OCI-LY1 (cell line): ENCODE results near the gene P3H2.
"Not testable (repeated sequence)": the region's sequence is repeated elsewhere in the genome, so short reads cannot be mapped to it uniquely, and the experiment has no call there.

Experiments used
- H2AFZ ChIP-seq: fragments of 200-600 bp; sonication (generic), shearing (Covaris generic); 2 replicates; pipeline ENCODE4 v1.6.0; 2014; ENCODE audit warnings: antibody characterized with exemption, mild to moderate bottlenecking, low read length
- H3F3A ChIP-seq: fragments of 200-600 bp; sonication (generic), shearing (Covaris generic); 2 replicates; pipeline ENCODE4 v1.6.0; 2014; ENCODE audit warnings: mild to moderate bottlenecking, antibody characterized with exemption, low read length, moderate library complexity; ENCODE audit not compliant: insufficient read depth
- H3K27ac ChIP-seq: fragments of 200-600 bp; sonication (generic); 2 replicates; pipeline ENCODE4 v1.5.1; 2014; ENCODE audit warnings: low read length, mixed run types, mild to moderate bottlenecking, low read depth; ENCODE audit not compliant: poor library complexity, severe bottlenecking
- H3K27me3 ChIP-seq: fragments of 200-600 bp; sonication (generic); 2 replicates; pipeline ENCODE4 v1.6.0; 2014; ENCODE audit warnings: antibody characterized with exemption, mild to moderate bottlenecking, low read length, moderate library complexity; ENCODE audit not compliant: insufficient read depth
- H3K36me3 ChIP-seq: fragments of 200-600 bp; sonication (generic); 2 replicates; pipeline ENCODE4 v1.6.1; 2014; ENCODE audit warnings: mild to moderate bottlenecking, antibody characterized with exemption, low read length, moderate library complexity, mixed read lengths; ENCODE audit not compliant: insufficient read depth
- H3K4me1 ChIP-seq: fragments of 200-600 bp; sonication (generic); 2 replicates; pipeline ENCODE4 v1.5.1; 2014; ENCODE audit warnings: mild to moderate bottlenecking, low read length, moderate library complexity; ENCODE audit not compliant: insufficient read depth, severe bottlenecking
- H3K4me2 ChIP-seq: fragments of 200-600 bp; sonication (generic), shearing (Covaris generic); 2 replicates; pipeline ENCODE4 v1.6.1; 2014; ENCODE audit warnings: low read length
- H3K4me3 ChIP-seq: fragments of 200-600 bp; sonication (generic); 2 replicates; pipeline ENCODE4 v1.5.1; 2014; ENCODE audit warnings: low read length, low read depth, mild to moderate bottlenecking, mixed read lengths; ENCODE audit not compliant: poor library complexity, severe bottlenecking
- H3K79me2 ChIP-seq: fragments of 200-600 bp; shearing (Covaris generic); 2 replicates; pipeline ENCODE4 v1.6.1; 2016; ENCODE audit warnings: mixed run types, low read length, mixed read lengths; ENCODE audit not compliant: insufficient read depth
- H3K9ac ChIP-seq: fragments of 200-600 bp; sonication (generic), shearing (Covaris generic); 2 replicates; pipeline ENCODE4 v1.6.1; 2014; ENCODE audit warnings: mild to moderate bottlenecking, low read length, mixed read lengths
- H3K9me2 ChIP-seq: fragments of 200-600 bp; sonication (generic), shearing (Covaris generic); 2 replicates; pipeline ENCODE4 v1.6.1; 2014; ENCODE audit warnings: low read depth, mild to moderate bottlenecking, low read length, mixed read lengths
- H3K9me3 ChIP-seq: fragments of 200-600 bp; shearing (Covaris generic); 2 replicates; pipeline ENCODE4 v1.6.1; 2014; ENCODE audit warnings: low read length, mixed read lengths
- H4K20me1 ChIP-seq: fragments of 200-600 bp; sonication (generic), shearing (Covaris generic); 2 replicates; pipeline ENCODE4 v1.6.0; 2016; ENCODE audit warnings: mild to moderate bottlenecking, low read length; ENCODE audit not compliant: insufficient read depth
- EZH2 ChIP-seq: fragments of 200-600 bp; sonication (generic), shearing (Covaris generic); IDR thresholded peaks from 2 replicates; pipeline ENCODE4 v1.8.0; 2017; ENCODE audit warnings: borderline replicate concordance, mixed run types, mild to moderate bottlenecking, antibody characterized with exemption, low read length, moderate library complexity, mixed read lengths
- TF ChIP-seq, protein P1 (sequence below): fragments of 200-600 bp; sonication (generic), shearing (Covaris generic); IDR thresholded peaks from 2 replicates; pipeline ENCODE4 v1.5.1; 2017; ENCODE audit warnings: mild to moderate bottlenecking, antibody characterized with exemption, low read length, moderate library complexity, mixed read lengths

The P3H2 gene

DNA sequence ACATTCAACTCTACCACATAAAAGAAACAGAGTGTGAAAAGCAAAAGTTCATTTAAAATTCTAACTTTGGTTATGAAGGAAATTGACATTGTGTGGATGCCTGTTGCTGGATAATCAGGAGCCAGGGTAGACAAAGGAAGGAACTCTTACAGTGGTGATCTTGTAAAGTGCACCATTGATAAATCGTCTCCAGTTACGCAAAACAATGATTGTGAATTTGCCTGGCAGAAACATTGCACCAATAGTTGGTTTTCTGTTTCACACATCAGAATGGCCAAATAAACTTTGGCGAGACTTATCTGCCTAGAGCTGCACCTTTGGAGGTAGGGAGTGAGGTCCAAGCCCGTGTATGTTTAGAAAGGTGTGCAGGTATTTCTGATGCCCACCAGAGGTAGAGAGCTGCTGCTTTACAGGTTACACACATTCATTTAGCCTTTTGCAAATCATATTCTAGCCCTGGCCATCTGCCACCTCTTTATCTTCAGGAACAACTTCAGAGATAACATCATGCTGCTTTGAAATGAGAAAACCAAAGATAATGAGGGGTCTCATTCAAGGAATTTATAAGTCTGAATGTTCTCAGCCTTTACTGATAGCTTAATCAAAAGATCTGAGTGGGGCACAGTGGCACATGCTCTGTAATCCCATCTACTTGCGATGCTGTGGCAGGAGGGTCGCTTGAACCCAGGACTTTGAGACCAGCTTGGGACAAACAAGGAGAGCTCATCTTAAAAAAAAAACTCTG lies 47.4 kb upstream of the P3H2 start:
- no peak overlapping the region for H3K9ac ChIP-seq
- no peaks in the 10 kb centered on the region for H3K36me3 ChIP-seq
- H3K4me2 ChIP-seq, result no peak overlapping the region
- H3K79me2 ChIP-seq, result no peaks in the 10 kb centered on the region
- H3K27me3 ChIP-seq, result peaks cover 4% of the 10 kb centered on the region; the same call in 1 of the 2 replicates
- H2AFZ ChIP-seq, result no peak overlapping the region
- H4K20me1 ChIP-seq, result no peaks in the 10 kb centered on the region
- H3K9me3 ChIP-seq, result no peaks in the 10 kb centered on the region
- H3K4me3 ChIP-seq, result no peak overlapping the region
- no peak for TF ChIP-seq EZH2
- TF ChIP-seq, protein P1, sequence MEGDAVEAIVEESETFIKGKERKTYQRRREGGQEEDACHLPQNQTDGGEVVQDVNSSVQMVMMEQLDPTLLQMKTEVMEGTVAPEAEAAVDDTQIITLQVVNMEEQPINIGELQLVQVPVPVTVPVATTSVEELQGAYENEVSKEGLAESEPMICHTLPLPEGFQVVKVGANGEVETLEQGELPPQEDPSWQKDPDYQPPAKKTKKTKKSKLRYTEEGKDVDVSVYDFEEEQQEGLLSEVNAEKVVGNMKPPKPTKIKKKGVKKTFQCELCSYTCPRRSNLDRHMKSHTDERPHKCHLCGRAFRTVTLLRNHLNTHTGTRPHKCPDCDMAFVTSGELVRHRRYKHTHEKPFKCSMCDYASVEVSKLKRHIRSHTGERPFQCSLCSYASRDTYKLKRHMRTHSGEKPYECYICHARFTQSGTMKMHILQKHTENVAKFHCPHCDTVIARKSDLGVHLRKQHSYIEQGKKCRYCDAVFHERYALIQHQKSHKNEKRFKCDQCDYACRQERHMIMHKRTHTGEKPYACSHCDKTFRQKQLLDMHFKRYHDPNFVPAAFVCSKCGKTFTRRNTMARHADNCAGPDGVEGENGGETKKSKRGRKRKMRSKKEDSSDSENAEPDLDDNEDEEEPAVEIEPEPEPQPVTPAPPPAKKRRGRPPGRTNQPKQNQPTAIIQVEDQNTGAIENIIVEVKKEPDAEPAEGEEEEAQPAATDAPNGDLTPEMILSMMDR, result no peak
- H3K4me1 ChIP-seq, result no peaks in the 10 kb centered on the region
- H3K27ac ChIP-seq, result no peak overlapping the region
- H3F3A ChIP-seq, result no peaks in the 10 kb centered on the region
- no peaks in the 10 kb centered on the region for H3K9me2 ChIP-seq

DNA sequence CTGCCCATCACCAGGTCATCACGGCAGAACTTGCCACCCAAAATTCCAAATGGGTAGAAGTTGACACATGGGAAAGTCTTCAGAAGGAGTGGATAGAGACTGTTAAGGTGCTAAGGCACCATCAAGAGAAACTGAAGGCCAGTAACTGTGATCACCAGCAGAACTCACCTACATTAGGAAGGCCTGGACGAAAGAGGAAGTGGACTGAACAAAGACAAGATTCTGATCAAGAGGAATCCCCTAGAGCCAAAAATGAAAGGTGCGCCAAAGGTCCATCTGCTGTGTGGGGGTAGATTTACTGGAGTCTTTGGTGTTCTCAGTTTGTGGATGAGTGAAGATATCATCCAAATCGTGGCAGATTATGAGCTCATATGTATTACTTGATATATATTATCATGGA lies 46.3 kb upstream of the P3H2 start:
- Histone ChIP-seq H3K4me3 (no peak overlapping the region), H3K27me3 (peaks cover 4% of the 10 kb centered on the region; the same call in 1 of the 2 replicates), H3K9me3 (no peaks in the 10 kb centered on the region), H3K36me3 (no peaks in the 10 kb centered on the region), H4K20me1 (no peaks in the 10 kb centered on the region), H3K27ac (no peak overlapping the region), H2AFZ (no peak overlapping the region), H3K9me2 (no peaks in the 10 kb centered on the region), H3K4me1 (no peaks in the 10 kb centered on the region), H3F3A (no peaks in the 10 kb centered on the region), H3K9ac (no peak overlapping the region), H3K4me2 (no peak overlapping the region), H3K79me2 (no peaks in the 10 kb centered on the region)
- no peak for TF ChIP-seq EZH2
- TF ChIP-seq, protein P1, result no peak

DNA sequence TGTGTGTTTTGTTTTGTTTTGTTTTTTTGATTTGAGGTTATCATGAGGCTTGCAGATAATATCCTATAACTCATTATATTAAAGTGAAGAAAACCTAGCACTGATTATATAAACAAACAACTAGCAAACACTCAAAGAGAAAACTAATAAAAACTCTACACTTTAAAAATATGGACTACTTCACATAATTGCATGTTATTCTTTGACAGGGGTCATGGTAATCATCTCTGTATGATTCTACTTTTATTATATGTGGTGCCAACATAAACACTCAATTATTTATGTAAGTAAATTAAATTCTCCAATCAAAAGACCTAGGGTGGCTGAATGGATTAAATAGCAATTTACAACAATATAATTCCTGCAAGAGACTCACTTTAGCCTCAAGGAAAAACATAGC lies 44.6 kb upstream of the P3H2 start:
- H3K4me1 ChIP-seq, result no peaks in the 10 kb centered on the region
- H2AFZ ChIP-seq, result no peak overlapping the region
- H3K9ac ChIP-seq, result no peak overlapping the region
- no peaks in the 10 kb centered on the region for H3K9me3 ChIP-seq
- no peaks in the 10 kb centered on the region for H3K9me2 ChIP-seq
- H3K4me2 ChIP-seq, result no peak overlapping the region
- H3F3A ChIP-seq, result no peaks in the 10 kb centered on the region
- TF ChIP-seq EZH2, result no peak
- TF ChIP-seq, protein P1, result no peak
- H3K27ac ChIP-seq, result no peak overlapping the region
- H4K20me1 ChIP-seq, result no peaks in the 10 kb centered on the region
- H3K79me2 ChIP-seq, result no peaks in the 10 kb centered on the region
- no peak overlapping the region for H3K4me3 ChIP-seq
- H3K27me3 ChIP-seq, result peaks cover 4% of the 10 kb centered on the region; the same call in 1 of the 2 replicates
- no peaks in the 10 kb centered on the region for H3K36me3 ChIP-seq

DNA sequence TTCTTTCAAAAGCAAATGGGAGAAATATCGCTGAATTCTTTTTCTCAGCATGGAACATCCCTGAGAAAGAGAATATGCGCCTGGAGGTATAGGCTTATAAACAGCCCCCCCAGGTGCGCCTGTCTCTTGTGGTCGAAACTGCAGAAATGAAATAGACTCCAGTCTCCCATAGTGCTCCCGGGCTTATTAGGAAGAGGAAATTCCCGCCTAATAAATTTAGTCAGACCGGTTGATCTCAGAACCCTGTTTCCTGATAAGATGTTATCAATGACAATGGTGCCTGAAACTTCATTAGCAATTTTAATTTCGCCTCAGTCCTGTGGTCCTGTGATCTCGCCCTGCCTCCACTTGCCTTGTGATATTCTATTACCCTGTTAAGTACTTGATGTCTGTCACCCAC lies 41.3 kb upstream of the P3H2 start:
- not testable (repeated sequence) for H3K9me3 ChIP-seq, H3K9me2 ChIP-seq, H3K27me3 ChIP-seq, H3F3A ChIP-seq, H3K4me2 ChIP-seq, H3K4me1 ChIP-seq, H2AFZ ChIP-seq, H3K9ac ChIP-seq, H3K79me2 ChIP-seq, H3K36me3 ChIP-seq, H4K20me1 ChIP-seq, H3K4me3 ChIP-seq, H3K27ac ChIP-seq
